Hematopoietic multipotent progenitor cell (in vitro differentiated cells): ENCODE measurements around the gene SLC4A5. TPM values are rescaled to one million over a fixed set of nuclear protein-coding genes. Genes with fewer than 3 reads are reported as not detected.

Source experiments
- DNase-seq, 3 donors: peaks; one replicate each; pipeline ENCODE4 v3.0.0-alpha.2; 2011 to 2015; ENCODE audit warnings: low read depth in 2 of 3, low spot score in 2 of 3
- total RNA-seq: library from RNA; depleted of rRNA; stranded (reverse); fragments of >200 nt; gene quantifications from one replicate; pipeline ENCODE4 v1.2.3, GENCODE V29; 2012

The SLC4A5 gene
- total RNA-seq, 1 donor, result 4.3 TPM

GRCh38 chr2:74316627-74317295 is 26.5 kb downstream of the SLC4A5 start:
- no peak for DNase-seq

DNA sequence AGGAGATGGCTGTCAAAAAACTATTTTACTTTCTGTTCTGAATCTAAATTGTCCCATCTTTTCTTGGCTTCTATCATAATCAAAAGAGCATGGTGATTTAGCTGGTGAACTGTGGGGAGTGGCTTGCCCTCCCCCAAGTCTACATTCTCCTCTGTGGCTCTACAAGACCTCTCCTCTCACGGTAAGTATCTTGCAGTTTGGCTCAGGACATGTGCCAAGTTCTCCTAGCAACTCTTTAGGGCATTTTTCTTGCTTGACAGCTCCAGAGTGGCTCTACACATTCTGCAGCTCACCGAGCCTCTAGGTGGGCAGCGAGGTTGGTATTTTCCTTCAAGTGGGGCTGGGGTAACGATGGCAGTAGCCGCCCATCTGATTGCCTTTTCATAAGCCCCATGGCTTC is 29.1 kb downstream of the SLC4A5 start:
- no peak for DNase-seq

GRCh38 chr2:74313497-74313896 is 29.7 kb downstream of the SLC4A5 start:
- DNase-seq, result no peak

- DNase-seq, result no peak
Measured at GRCh38 chr2:74312913-74313312, 30.3 kb downstream of the SLC4A5 start.

- no peak for DNase-seq
Measured at GRCh38 chr2:74307720-74308119, 35.5 kb downstream of the SLC4A5 start.

DNA sequence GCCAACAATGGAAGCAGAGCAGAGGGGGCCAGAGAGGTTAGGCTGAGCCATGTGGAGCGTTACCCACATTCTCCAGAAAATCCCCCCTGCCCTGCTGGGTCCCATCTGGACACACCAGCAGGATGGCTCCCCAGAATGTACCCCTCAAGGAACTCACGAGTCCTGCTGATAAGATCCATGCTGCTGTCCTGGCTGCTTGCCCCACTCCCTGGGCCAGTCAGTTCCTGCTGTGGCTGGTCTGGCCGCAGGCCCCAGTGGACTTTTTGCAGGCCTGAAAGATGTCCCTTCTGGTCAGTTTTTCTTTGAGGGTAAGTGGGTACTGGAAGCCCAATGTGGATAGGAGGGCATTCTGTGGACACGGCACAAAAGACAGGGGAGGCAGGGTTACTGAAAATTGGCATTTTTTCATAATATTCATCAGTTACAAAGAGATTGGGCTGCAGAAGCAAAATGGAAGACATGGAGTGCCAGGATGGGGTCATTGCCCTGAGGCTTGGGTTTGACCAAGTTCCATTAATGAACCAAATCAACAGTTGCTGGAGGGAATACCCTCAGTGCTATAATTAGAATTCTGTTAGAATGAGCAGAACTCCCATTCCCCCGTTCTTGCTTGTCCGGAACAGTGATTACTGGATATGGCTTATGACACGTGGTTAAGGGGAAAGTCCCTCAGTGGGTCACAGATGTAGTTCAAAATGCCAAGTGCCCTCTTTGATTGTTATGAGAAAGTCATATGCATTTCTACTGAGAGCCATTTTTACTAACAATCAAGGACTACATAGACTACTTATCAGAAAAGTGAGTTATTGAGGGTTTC is 38.7 kb downstream of the SLC4A5 start:
- DNase-seq, result no peak

GRCh38 chr2:74302865-74303264 is 40.4 kb downstream of the SLC4A5 start:
- no peak for DNase-seq

DNA sequence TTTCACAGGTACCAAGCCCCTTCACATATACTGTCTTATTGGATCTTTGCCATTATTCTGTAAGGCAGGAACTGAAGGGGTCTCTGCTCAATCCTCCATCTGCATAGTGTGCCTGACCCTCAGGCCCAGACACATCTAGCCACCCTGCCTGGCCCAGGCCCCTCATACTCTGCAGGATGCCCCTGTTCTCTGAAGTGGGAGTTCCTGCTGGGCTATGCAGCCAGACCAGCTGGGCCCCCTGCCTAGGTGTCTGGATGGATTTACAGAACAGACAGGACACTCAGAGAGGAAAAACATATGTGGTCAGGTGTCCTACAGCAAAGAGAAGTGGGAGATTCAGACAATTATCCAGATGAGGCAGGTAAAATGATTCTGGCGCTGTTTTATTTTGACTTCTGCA is 42.0 kb downstream of the SLC4A5 start:
- DNase-seq, result no peak

GRCh38 chr2:74300506-74300905 is 42.7 kb downstream of the SLC4A5 start:
- no peak for DNase-seq

DNA sequence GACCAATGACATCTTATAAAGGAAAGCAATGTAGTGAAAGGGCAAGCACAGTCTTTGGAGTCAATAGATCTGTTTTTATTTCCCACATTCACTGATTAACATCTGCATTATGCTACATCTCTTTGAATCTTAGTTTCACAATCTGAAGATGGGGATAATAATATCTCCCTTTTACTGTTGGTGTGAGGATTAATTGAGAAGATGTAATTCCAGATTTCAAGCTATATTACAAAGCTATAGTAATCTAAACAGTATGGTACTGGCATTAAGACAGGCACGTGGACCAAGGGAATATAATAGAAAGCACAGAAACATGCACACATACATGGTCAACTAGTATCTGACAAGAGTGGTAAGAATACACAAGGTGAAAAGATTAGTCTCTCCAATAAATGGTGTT is 45.3 kb downstream of the SLC4A5 start:
- DNase-seq, result no peak

GRCh38 chr2:74297391-74297790 is 45.8 kb downstream of the SLC4A5 start:
- no peak for DNase-seq

DNA sequence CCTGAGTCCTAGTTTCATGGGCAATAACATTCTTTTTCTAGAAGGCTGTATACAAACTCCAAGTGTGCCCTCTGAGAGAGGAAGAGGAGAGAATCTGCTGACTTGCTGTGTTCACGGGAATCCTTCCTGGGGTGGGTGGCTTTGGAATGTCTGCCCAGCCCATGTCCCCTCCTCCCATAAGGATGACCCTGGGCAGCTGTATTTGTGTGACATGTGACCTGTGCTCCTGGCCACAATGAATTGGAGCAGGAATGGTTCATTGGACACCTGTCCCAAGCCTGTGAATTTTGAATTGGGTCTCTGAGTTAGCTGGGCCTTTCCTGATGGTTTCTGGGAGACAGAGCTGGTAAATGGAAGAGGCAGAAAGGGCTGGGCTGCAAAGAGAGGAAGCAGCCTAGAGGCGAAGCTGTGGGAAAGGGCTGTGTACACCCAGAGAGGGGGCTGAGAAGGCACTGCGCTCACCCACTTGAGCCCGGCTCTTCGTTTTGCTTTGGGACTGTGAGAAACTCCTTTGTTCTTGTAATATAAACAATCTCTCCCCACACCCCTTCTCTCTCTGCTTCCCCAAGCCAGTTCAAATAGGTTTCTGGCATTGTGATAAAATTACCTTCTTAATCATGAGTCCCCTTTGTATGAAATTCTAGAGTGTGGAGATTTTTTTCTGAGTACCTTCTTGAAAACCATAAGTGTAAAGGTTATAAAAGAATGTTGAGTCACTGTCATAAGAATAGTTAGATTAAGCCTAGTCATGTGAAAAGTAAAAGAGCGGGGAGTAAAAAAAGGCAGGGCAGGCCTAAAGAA is 49.8 kb downstream of the SLC4A5 start:
- no peak for DNase-seq

DNA sequence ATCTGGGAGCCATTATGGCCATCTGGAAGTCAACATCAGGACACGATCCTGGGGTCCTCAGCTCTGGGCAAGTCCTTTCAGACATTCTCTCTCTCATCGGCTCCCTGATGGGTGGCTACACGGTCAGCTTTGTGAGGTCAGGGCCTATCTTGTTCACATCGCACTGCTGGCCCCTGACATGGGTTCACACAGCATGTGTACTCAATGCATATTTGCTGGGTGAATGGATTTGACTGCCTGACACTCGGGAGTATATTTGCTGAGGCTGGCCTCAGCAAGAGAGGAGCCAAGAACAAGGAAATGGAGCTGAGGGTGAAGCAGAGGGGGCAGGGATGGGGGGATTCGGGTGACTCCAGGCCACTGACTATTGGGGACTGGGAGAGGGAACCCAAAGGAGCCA is 50.5 kb downstream of the SLC4A5 start:
- DNase-seq, result no peak

DNA sequence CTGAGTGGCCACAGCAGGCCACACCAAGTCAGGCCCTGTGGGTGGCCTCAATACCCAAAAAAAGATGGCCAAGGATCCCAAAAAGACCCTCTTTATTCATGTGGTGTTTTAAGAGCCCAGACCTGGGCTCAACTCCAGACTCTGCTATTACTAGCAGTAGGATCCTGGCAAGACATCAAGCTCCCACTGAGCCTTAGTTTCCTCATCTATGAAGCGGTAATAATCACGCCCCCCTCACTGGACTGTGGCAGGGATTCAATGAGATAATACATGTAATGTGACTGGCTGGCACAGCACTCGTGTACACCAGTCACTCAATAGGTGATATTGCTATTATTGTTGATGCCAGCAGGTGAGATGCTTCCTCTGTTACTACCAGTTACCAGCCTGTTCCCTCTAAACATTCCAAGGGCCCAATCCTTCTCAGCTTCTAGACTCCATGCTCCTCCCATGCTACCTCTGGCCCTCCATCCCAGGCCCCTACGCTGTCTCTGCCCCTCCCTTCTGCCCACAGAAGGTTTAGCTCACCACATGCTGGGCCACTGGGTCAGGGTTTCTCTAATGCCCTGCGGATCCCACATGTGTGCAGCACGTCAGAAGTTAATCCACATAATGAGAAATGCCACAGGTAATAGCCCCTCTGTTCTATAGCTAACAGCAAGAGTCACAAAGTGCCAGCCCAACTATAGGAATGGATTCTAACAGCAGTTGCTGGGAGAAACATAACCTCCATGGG is 51.2 kb downstream of the SLC4A5 start:
- DNase-seq, result no peak

DNA sequence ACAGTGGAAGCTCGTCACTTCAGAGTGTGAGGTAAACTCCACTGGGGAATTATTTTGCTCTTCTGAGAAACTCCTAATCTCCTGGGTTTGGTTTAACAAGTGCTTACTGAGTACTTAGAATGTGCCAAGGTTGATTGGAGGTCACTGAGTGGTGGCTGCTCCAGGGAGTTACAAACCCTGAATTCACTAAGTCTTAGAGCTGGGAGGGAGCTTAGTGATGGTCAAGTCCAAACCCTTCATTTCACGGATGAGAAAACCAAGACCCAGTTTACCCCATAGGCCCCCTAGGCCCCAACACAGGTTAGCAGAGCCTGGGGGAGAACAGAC is 52.0 kb downstream of the SLC4A5 start:
- DNase-seq, result no peak

DNA sequence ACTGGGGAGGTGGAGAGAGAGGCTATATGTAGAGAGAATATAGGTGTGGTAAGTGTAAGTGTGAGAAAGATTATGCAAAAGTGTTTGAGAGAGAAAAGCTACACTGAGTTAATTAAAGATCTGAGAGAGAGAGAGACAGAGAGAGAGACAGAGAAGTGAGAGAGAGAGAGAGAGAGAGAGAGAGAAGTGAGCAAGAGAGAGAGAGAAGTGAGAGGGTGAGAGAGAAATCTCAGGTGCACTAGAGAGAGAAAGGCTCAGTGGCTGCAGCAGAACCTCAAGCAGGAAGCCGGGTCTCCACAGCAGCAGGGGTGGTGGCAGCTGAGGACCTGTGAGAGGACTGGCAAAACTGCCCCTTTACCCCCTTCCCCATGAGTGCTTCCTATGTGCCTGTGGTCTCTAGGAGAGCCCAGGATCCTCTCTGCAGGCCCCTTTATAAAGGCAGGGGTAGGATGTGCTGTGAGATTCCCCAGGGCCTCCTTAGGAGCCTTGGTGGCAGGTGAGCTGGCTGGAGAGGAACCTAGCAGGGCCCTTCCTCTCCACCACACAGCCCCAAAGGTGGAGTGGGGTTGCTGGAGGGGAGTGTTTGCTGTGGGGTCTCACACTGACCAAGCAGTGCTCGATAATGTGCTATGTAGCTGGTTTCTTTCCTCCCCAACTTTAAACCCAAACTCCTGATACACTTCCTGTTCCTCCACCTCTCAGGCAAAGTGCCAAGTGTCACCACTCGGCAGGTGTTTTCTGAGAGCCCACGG is 52.6 kb downstream of the SLC4A5 start:
- DNase-seq, result peak in 2 of 3 donors; percentile 18 to 33

GRCh38 chr2:74290066-74290465 is 53.1 kb downstream of the SLC4A5 start:
- no peak for DNase-seq

DNA sequence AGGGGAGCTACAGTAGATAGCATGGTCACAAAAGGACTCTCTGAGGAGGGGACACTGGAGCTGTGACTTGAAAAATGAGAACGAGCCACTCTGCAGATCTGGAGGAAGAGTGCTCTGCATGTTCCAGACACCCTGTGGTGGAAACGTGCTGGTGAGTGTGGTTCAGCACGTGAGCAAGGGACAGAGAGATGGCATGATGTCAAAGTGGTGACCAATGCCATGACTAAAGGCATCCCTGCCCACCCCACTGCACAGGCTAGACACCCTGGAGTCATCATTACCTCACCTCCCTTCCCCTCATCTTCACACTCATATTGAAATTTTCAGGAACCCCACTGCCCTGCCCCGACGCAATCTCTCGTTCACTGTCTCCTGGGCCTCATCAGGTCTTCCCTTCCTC is 56.5 kb downstream of the SLC4A5 start:
- DNase-seq, result no peak

- no peak for DNase-seq
Measured at GRCh38 chr2:74281141-74281975, 61.9 kb downstream of the SLC4A5 start.
